WTC11 (cell line): ENCODE data around the gene PTPN11. TPM values are rescaled to one million over a fixed set of nuclear protein-coding genes. Genes with fewer than 3 reads are reported as not detected.

Experiments
- ATAC-seq: fragments of 200-7000 bp; cut with Tn5 transposase; 2 replicates; pipeline ENCODE4 v1.10.0; 2021; ENCODE audit warnings: mild to moderate bottlenecking, moderate library complexity
- CTCF ChIA-PET: fragments of 300-600 bp; sonication (Branson Sonifier 250); formaldehyde crosslinking; loops from one replicate; lab custom pipeline; 2021; ENCODE audit warnings: antibody characterized with exemption; lab: Charles Lee
- POLR2A ChIA-PET: fragments of 350-600 bp; sonication (Branson Sonifier 250); formaldehyde crosslinking; loops from one replicate; lab custom pipeline; 2021; ENCODE audit warnings: antibody characterized with exemption; lab: Charles Lee
- DNase-seq: peaks from one replicate; pipeline ENCODE4 v3.0.0; 2021; ENCODE audit warnings: low spot score
- H3K27ac Mint-ChIP-seq: 2 replicates; pipeline ENCODE4 v1.8.0; 2021; ENCODE audit warnings: mixed read lengths
- H3K27me3 Mint-ChIP-seq: 2 replicates; pipeline ENCODE4 v1.8.0; 2021; ENCODE audit warnings: low read depth, mild to moderate bottlenecking, moderate library complexity, mixed read lengths
- H3K36me3 Mint-ChIP-seq: 2 replicates; pipeline ENCODE4 v1.8.0; 2021; ENCODE audit warnings: mixed read lengths
- H3K4me1 Mint-ChIP-seq: 2 replicates; pipeline ENCODE4 v1.8.0; 2022; ENCODE audit warnings: mixed read lengths
- H3K4me3 Mint-ChIP-seq: 2 replicates; pipeline ENCODE4 v1.8.0; 2021; ENCODE audit warnings: mild to moderate bottlenecking, moderate library complexity, mixed read lengths
- H3K9me3 Mint-ChIP-seq: 2 replicates; pipeline ENCODE4 v1.8.0; 2021; ENCODE audit warnings: mixed read lengths
- ATF6 ChIP-seq: sonication (generic); formaldehyde crosslinking; IDR thresholded peaks from 2 replicates; pipeline ENCODE4 v1.8.1; 2023; ENCODE audit warnings: mild to moderate bottlenecking, missing genetic modification reagents
- E2F4 ChIP-seq: sonication (generic); formaldehyde crosslinking; IDR thresholded peaks from 2 replicates; pipeline ENCODE4 v1.8.1; 2022; ENCODE audit warnings: low read depth, mild to moderate bottlenecking, moderate library complexity, missing genetic modification reagents, borderline replicate concordance
- ELF4 ChIP-seq: sonication (generic); formaldehyde crosslinking; IDR thresholded peaks from 2 replicates; pipeline ENCODE4 v1.8.1; 2022; ENCODE audit warnings: low read depth, mild to moderate bottlenecking, moderate library complexity, missing genetic modification reagents
- JUN ChIP-seq: sonication (generic); formaldehyde crosslinking; IDR thresholded peaks from 2 replicates; pipeline ENCODE4 v1.8.0; 2023; ENCODE audit warnings: mild to moderate bottlenecking, missing genetic modification reagents
- SMAD4 ChIP-seq: sonication (generic); formaldehyde crosslinking; IDR thresholded peaks from 2 replicates; pipeline ENCODE4 v1.8.0; 2022; ENCODE audit warnings: mild to moderate bottlenecking, missing genetic modification reagents
- ZNF232 ChIP-seq: sonication (generic); formaldehyde crosslinking; IDR thresholded peaks from 2 replicates; pipeline ENCODE4 v1.8.0; 2022; ENCODE audit warnings: mild to moderate bottlenecking, missing genetic modification reagents
- ZNF671 ChIP-seq: fragments of 250-450 bp; sonication (Bioruptor Pico); IDR thresholded peaks from 2 replicates; pipeline ENCODE4 v1.8.0; 2021; ENCODE audit warnings: mild to moderate bottlenecking
- total RNA-seq: library from RNA; stranded (reverse); gene quantifications from 3 replicates; pipeline ENCODE4 v1.2.3, GENCODE V29; 2021

The PTPN11 gene
- total RNA-seq, 1 experiment from 2014 or later = 112 TPM

- ATAC-seq (no peak; the same call in 1 of the 2 replicates), DNase-seq (no peak)
- Mint-ChIP-seq H3K36me3 (no peaks in the 10 kb centered on the region), H3K4me3 (no peak overlapping the region), H3K27me3 (no peaks in the 10 kb centered on the region; the same call in 1 of the 2 replicates), H3K9me3 (peaks cover 5% of the 10 kb centered on the region), H3K27ac (no peak overlapping the region), H3K4me1 (peaks cover 3% of the 10 kb centered on the region; the same call in 1 of the 2 replicates)
- ChIA-PET POLR2A (no interaction called here), CTCF (no interaction called here)
- TF ChIP-seq SMAD4 (CRISPR knock-in tag) (no peak), E2F4 (CRISPR knock-in tag) (no peak), ELF4 (no peak), ZNF671 (CRISPR knock-in tag) (no peak), ZNF232 (CRISPR knock-in tag) (no peak), JUN (no peak), ATF6 (no peak)
Observed at GRCh38 chr12:112557951-112558630, 139.3 kb downstream of the PTPN11 start.

Other genes starting within 250 kb of the PTPN11 start
- gene HECTD4, start 36.5 kb upstream of the PTPN11 start, total RNA-seq = 26.5 to 32.2 TPM (median 31.7 TPM) in 3 replicates
- gene RPL6, start 9.3 kb upstream of the PTPN11 start, total RNA-seq = 1,730 to 1,803 TPM (median 1,794 TPM) in 3 replicates